ENCODE results near the gene H6PD. TPM values are rescaled to one million over a fixed set of nuclear protein-coding genes. Genes with fewer than 3 reads are reported as not detected.
A peak's percentile ranks its signal among the peaks of the same experiment; 100 is the strongest.

Gene H6PD
- total and polyA plus RNA-seq, 4 donors = 15.2 to 22.1 (median 17.9) TPM

DNA sequence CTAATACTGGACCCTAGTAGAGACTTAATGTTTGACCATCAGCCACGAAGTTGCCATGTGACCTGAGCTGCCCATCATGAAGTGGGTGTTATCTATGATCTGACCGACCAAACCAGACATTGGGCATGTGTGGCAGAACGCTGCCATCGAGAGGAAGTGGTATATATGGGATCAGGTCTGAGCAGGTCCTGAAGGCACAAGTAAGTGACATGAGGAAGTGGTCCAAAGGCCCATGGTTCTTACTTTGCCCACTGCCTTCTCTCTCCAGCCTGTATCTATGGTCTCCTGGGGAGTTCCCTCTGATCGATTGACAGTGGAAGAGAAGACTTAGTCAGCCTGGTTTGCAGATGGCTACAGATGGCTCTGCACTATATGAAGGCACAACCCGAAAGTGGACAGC, 66.0 kb downstream of the H6PD start:
- Histone ChIP-seq H3K36me3 (ENCODE audit: control insufficient read depth, insufficient read depth, low read length) (no peaks in the 10 kb centered on the region), H3K27me3 (ENCODE audit: control insufficient read depth, insufficient read depth, low read length) (no peaks in the 10 kb centered on the region), H3K4me1 (ENCODE audit: control insufficient read depth, insufficient read depth, low read length) (peaks cover 13% of the 10 kb centered on the region), H3K27ac (ENCODE audit: low read depth, low read length) (no peak overlapping the region), H3K9me3 (ENCODE audit: control insufficient read depth, insufficient read depth, low read length) (no peaks in the 10 kb centered on the region), H3K4me3 (ENCODE audit: low read depth, low read length) (no peak overlapping the region)
- WGBS (ENCODE audit: insufficient coverage) = 96% methylated on average over 5 of the region's 6 CpGs
- no peak for DNase-seq (ENCODE audit: low read depth in 4 of 6, low spot score in 6 of 6)

DNA sequence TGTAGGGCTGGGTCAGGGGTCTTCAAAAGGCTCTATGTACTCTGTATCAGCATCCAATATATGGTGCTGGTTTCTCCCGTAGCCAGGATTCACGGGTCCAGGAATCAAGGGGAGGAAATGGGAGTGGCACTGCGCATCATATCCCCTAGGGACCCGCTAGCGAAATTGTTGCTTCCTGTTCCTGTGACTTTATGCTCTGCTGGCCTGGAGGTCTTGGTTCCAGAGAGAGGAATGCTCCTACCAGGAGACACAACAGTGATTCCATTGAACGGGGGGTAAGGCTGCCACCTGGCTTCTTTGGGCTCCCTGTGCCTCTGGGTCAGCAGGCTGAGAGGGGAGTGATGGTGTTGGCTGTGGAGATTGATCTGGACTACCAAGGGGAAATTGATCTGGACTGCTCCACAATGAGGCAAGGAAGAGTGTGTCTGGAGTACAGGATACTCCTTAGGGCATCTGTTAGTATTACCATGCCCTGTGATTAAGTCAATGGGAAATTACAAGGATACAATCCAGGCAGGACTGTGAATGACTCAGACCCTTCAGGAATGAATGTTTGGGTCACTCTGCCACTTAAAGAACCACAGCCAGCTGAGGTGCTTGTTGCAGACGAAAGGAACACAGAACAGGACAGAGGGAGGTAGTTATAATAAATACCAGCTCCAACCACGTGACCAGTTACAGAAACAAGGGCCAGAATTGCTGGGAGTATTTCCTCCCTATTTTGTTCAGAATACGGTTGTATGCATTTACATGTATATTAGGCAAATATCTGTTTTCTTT, 68.4 kb downstream of the H6PD start:
- Histone ChIP-seq H3K4me1 (ENCODE audit: control insufficient read depth, insufficient read depth, low read length) (peaks cover 16% of the 10 kb centered on the region), H3K4me3 (ENCODE audit: low read depth, low read length) (no peak overlapping the region), H3K9me3 (ENCODE audit: control insufficient read depth, insufficient read depth, low read length) (no peaks in the 10 kb centered on the region), H3K27me3 (ENCODE audit: control insufficient read depth, insufficient read depth, low read length) (no peaks in the 10 kb centered on the region), H3K27ac (ENCODE audit: low read depth, low read length) (no peak overlapping the region), H3K36me3 (ENCODE audit: control insufficient read depth, insufficient read depth, low read length) (peaks cover 4% of the 10 kb centered on the region)
- no peak for DNase-seq (ENCODE audit: low read depth in 4 of 6, low spot score in 6 of 6)
- WGBS (ENCODE audit: insufficient coverage) = 57% methylated on average over 3 of the region's 9 CpGs

- Histone ChIP-seq H3K9me3 (ENCODE audit: control insufficient read depth, insufficient read depth, low read length) (no peaks in the 10 kb centered on the region), H3K4me3 (ENCODE audit: low read depth, low read length) (no peak overlapping the region), H3K27me3 (ENCODE audit: control insufficient read depth, insufficient read depth, low read length) (no peaks in the 10 kb centered on the region), H3K27ac (ENCODE audit: low read depth, low read length) (no peak overlapping the region), H3K36me3 (ENCODE audit: control insufficient read depth, insufficient read depth, low read length) (peaks cover 4% of the 10 kb centered on the region), H3K4me1 (ENCODE audit: control insufficient read depth, insufficient read depth, low read length) (peaks cover 23% of the 10 kb centered on the region)
- 89% methylated on average over 6 of the region's 6 CpGs for WGBS (ENCODE audit: insufficient coverage)
- no peak for DNase-seq (ENCODE audit: low read depth in 4 of 6, low spot score in 6 of 6)
Measured at GRCh38 chr1:9303916-9304315, 69.3 kb downstream of the H6PD start.

DNA sequence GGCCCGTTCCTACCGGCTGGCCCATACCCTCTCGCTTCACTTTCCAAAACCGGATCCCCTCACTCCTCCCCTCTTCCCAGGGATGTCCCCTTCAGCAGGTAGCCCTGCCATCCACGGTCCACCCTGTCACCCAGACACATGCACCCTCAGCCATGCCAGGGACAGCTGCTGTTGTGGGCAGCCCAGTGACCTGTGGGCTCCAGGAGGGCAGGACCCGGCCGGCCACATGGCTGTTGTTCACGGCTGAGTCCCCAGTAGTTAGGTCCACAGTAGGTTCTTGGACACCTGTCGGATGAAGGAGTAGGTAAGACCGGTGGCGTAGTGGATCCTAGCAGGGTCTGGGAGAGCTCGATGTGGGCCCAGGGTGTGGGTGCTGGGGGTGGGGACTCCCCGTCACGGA, 70.6 kb downstream of the H6PD start:
- WGBS (ENCODE audit: insufficient coverage) = 94% methylated on average over 12 of the region's 14 CpGs
- H3K27ac ChIP-seq (ENCODE audit: low read depth, low read length) = no peak overlapping the region
- peaks cover 4% of the 10 kb centered on the region for H3K36me3 ChIP-seq (ENCODE audit: control insufficient read depth, insufficient read depth, low read length)
- H3K4me3 ChIP-seq (ENCODE audit: low read depth, low read length) = no peak overlapping the region
- H3K9me3 ChIP-seq (ENCODE audit: control insufficient read depth, insufficient read depth, low read length) = no peaks in the 10 kb centered on the region
- DNase-seq (ENCODE audit: low read depth in 4 of 6, low spot score in 6 of 6) = no peak
- peaks cover 32% of the 10 kb centered on the region for H3K4me1 ChIP-seq (ENCODE audit: control insufficient read depth, insufficient read depth, low read length)
- H3K27me3 ChIP-seq (ENCODE audit: control insufficient read depth, insufficient read depth, low read length) = no peaks in the 10 kb centered on the region

DNA sequence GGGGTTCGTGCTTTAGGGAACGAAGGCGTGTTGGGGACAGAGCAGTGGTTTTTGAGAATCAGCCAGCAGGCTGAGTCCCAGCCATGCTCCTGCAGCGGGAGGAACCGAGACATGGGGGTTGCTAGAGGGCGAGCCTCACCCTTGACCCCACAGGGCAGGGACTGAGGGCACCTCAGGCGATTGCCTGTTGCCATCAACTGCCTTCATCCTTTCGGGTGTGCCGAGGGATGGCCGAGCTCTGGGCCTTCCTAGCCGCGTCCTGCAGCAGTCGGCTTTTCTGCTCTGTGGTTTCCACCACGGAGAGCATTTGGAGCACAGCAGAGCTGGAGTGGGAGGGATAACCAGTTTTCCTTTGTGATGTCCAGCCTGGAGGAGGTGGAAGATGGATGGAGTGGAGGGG, 71.4 kb downstream of the H6PD start:
- no peak for DNase-seq (ENCODE audit: low read depth in 4 of 6, low spot score in 6 of 6)
- peaks cover 4% of the 10 kb centered on the region for H3K36me3 ChIP-seq (ENCODE audit: control insufficient read depth, insufficient read depth, low read length)
- H3K9me3 ChIP-seq (ENCODE audit: control insufficient read depth, insufficient read depth, low read length) = no peaks in the 10 kb centered on the region
- H3K27me3 ChIP-seq (ENCODE audit: control insufficient read depth, insufficient read depth, low read length) = no peaks in the 10 kb centered on the region
- H3K4me3 ChIP-seq (ENCODE audit: low read depth, low read length) = no peak overlapping the region
- 86% methylated on average over 14 of the region's 14 CpGs for WGBS (ENCODE audit: insufficient coverage)
- H3K4me1 ChIP-seq (ENCODE audit: control insufficient read depth, insufficient read depth, low read length) = peaks cover 40% of the 10 kb centered on the region
- H3K27ac ChIP-seq (ENCODE audit: low read depth, low read length) = no peak overlapping the region

DNA sequence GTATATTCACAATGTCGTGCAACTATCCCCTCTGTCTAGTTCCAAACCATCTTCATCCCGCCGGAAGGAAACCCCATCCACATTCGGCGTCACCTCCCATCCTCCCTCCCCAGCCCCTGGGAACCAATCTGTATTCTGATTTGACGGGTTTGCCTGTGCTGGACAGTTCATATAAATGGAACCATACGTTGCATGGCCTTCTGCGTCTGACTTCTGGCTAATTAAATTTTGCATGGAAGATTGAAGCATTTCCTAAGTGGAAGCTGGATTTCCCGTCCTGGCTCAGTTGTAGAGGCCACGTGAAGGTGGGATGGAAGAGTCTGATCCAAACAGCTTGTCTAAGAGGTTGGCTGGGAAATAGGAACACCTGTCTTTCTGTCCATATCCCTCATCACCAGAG, 72.7 kb downstream of the H6PD start:
- Histone ChIP-seq H3K4me1 (ENCODE audit: control insufficient read depth, insufficient read depth, low read length) (peaks cover 51% of the 10 kb centered on the region), H3K27ac (ENCODE audit: low read depth, low read length) (no peak overlapping the region)

GRCh38 chr1:9308236-9308785, 73.7 kb downstream of the H6PD start:
- peak in 1 of 6 donors; percentile 69 for DNase-seq (ENCODE audit: low read depth in 4 of 6, low spot score in 6 of 6)
- no peak overlapping the region for H3K4me3 ChIP-seq (ENCODE audit: low read depth, low read length)
- 84% methylated on average over 6 of the region's 9 CpGs for WGBS (ENCODE audit: insufficient coverage)

More for the DNA sequence above, 72.7 kb downstream of the H6PD start:
- Histone ChIP-seq H3K9me3 (ENCODE audit: control insufficient read depth, insufficient read depth, low read length) (no peaks in the 10 kb centered on the region), H3K4me3 (ENCODE audit: low read depth, low read length) (no peak overlapping the region), H3K36me3 (ENCODE audit: control insufficient read depth, insufficient read depth, low read length) (peaks cover 4% of the 10 kb centered on the region), H3K27me3 (ENCODE audit: control insufficient read depth, insufficient read depth, low read length) (no peaks in the 10 kb centered on the region)
- no peak for DNase-seq (ENCODE audit: low read depth in 4 of 6, low spot score in 6 of 6)
- 95% methylated on average over 8 of the region's 10 CpGs for WGBS (ENCODE audit: insufficient coverage)

GRCh38 chr1:9309080-9309479, 74.5 kb downstream of the H6PD start:
- WGBS (ENCODE audit: insufficient coverage) = 93% methylated on average over 3 of the region's 8 CpGs
- no peaks in the 10 kb centered on the region for H3K9me3 ChIP-seq (ENCODE audit: control insufficient read depth, insufficient read depth, low read length)
- no peak overlapping the region for H3K4me3 ChIP-seq (ENCODE audit: low read depth, low read length)
- H3K4me1 ChIP-seq (ENCODE audit: control insufficient read depth, insufficient read depth, low read length) = peaks cover 43% of the 10 kb centered on the region
- DNase-seq (ENCODE audit: low read depth in 4 of 6, low spot score in 6 of 6) = no peak
- peaks cover 4% of the 10 kb centered on the region for H3K36me3 ChIP-seq (ENCODE audit: control insufficient read depth, insufficient read depth, low read length)
- no peaks in the 10 kb centered on the region for H3K27me3 ChIP-seq (ENCODE audit: control insufficient read depth, insufficient read depth, low read length)
- H3K27ac ChIP-seq (ENCODE audit: low read depth, low read length) = no peak overlapping the region

More at GRCh38 chr1:9308236-9308785, 73.7 kb downstream of the H6PD start:
- Histone ChIP-seq H3K4me1 (ENCODE audit: control insufficient read depth, insufficient read depth, low read length) (peaks cover 45% of the 10 kb centered on the region), H3K27me3 (ENCODE audit: control insufficient read depth, insufficient read depth, low read length) (no peaks in the 10 kb centered on the region), H3K9me3 (ENCODE audit: control insufficient read depth, insufficient read depth, low read length) (no peaks in the 10 kb centered on the region), H3K36me3 (ENCODE audit: control insufficient read depth, insufficient read depth, low read length) (peaks cover 4% of the 10 kb centered on the region), H3K27ac (ENCODE audit: low read depth, low read length) (no peak overlapping the region)

GRCh38 chr1:9309991-9310390, 75.4 kb downstream of the H6PD start:
- DNase-seq (ENCODE audit: low read depth in 4 of 6, low spot score in 6 of 6) = no peak
- no peaks in the 10 kb centered on the region for H3K9me3 ChIP-seq (ENCODE audit: control insufficient read depth, insufficient read depth, low read length)
- no peaks in the 10 kb centered on the region for H3K27me3 ChIP-seq (ENCODE audit: control insufficient read depth, insufficient read depth, low read length)
- H3K36me3 ChIP-seq (ENCODE audit: control insufficient read depth, insufficient read depth, low read length) = peaks cover 5% of the 10 kb centered on the region
- H3K4me1 ChIP-seq (ENCODE audit: control insufficient read depth, insufficient read depth, low read length) = peaks cover 47% of the 10 kb centered on the region
- no peak overlapping the region for H3K4me3 ChIP-seq (ENCODE audit: low read depth, low read length)
- 98% methylated on average over 6 of the region's 7 CpGs for WGBS (ENCODE audit: insufficient coverage)
- no peak overlapping the region for H3K27ac ChIP-seq (ENCODE audit: low read depth, low read length)

- H3K36me3 ChIP-seq (ENCODE audit: control insufficient read depth, insufficient read depth, low read length) = peaks cover 8% of the 10 kb centered on the region
- H3K27ac ChIP-seq (ENCODE audit: low read depth, low read length) = no peak overlapping the region
- H3K4me1 ChIP-seq (ENCODE audit: control insufficient read depth, insufficient read depth, low read length) = peaks cover 53% of the 10 kb centered on the region
- no peak overlapping the region for H3K4me3 ChIP-seq (ENCODE audit: low read depth, low read length)
- no peaks in the 10 kb centered on the region for H3K9me3 ChIP-seq (ENCODE audit: control insufficient read depth, insufficient read depth, low read length)
- peak in 2 of 6 donors; percentile 54 to 67 for DNase-seq (ENCODE audit: low read depth in 4 of 6, low spot score in 6 of 6)
- no peaks in the 10 kb centered on the region for H3K27me3 ChIP-seq (ENCODE audit: control insufficient read depth, insufficient read depth, low read length)
- WGBS (ENCODE audit: insufficient coverage) = 43% methylated on average over 5 of the region's 10 CpGs
Measured at GRCh38 chr1:9311029-9311428, 76.5 kb downstream of the H6PD start.

All from spinal cord (tissue), 10 donors.